Stimulated activated CD4-positive, alpha-beta T cell treated with anti-CD3 and anti-CD28 coated beads, Interleukin-12 subunit alpha, Interleukin-12 subunit beta, amount 100 ng/mL, for 48 hours (primary cell): Measurements from ENCODE around the gene PLAAT2.
"Not testable (repeated sequence)": the region's sequence is repeated elsewhere in the genome, so short reads cannot be mapped to it uniquely, and the experiment has no call there.

Source experiments
- DNase-seq, 3 donors: peaks; one replicate each; pipeline ENCODE4 v3.0.0-alpha.2; 2020; ENCODE audit warnings: low read depth in 2 of 3, low spot score in 1 of 3

The PLAAT2 gene

DNA sequence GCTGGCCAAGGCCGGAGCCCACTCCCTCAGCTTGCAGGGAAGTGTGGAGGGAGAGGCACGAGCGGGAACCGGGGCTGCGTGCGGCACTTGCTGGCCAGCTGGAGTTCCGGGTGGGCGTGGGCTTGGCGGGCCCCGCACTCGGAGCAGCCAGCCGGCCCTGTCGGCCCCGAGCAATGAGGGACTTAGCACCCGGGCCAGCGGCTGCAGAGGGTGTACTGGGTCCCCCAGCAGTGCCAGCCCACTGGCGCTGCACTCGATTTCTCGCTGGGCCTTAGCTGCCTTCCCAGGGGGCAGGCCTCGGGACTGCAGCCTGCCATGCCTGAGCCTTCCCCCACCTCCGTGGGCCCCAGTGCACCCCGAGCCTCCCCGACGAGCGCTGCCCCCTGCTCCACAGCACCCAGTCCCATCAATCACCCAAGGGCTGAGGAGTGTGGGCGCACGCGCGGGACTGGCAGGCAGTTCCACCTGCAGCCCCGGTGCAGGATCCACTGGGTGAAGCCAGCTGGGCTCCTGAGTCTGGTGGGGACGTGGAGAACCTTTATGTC, 13.0 kb downstream of the PLAAT2 start:
- not testable (repeated sequence) for DNase-seq

DNA sequence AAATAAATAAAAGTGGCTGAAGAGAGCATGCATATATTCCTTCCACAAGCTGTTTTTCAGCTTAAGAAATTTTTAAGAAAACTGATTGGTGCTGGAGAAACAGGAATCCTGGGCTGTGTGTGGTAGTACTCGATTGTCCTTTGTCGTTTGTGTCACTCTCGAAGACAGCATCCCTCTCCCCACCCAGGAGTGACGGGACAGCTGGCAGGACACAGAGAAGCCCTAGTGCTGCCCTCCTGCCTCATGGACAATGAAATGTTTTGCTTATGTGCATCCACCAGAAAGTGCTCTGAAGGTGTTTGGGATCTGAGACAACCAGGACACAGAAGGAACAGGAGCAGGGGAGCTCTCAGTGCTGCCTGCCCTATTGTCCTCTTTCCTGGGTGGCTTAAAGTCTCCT, 13.8 kb downstream of the PLAAT2 start:
- no peak for DNase-seq

GRCh38 chr11:63548178-63548577, 15.0 kb downstream of the PLAAT2 start:
- DNase-seq, result no peak

GRCh38 chr11:63547061-63547460, 16.1 kb downstream of the PLAAT2 start:
- DNase-seq, result no peak

DNA sequence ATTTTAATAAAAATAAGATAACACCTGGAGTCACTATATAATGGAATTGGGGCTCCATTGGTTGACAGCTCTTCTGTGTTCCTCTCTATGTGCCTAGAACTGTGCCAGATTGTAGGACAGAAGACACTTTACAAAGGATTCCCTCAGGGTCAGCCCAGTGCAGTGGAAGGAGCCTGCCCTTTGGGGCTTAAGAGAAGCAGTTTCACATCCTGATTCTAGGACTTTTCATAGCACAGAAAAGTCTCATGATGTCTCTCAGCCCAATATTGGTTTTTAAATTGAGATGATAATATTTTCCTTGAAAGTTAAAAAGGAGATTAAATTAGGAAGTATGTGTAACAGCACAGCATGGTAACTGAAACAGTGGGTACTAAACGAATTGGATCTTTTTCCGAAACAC, 19.5 kb downstream of the PLAAT2 start:
- DNase-seq, result no peak

- DNase-seq, result not testable (repeated sequence)
Observed at GRCh38 chr11:63542506-63542905, 20.7 kb downstream of the PLAAT2 start.

GRCh38 chr11:63537293-63538101, 25.7 kb downstream of the PLAAT2 start:
- DNase-seq, result no peak

GRCh38 chr11:63536669-63537292, 26.4 kb downstream of the PLAAT2 start, which contains the start of gene PLAAT4:
Gene PLAAT4, plus strand, starts transcription at chr11:63536808. Its CDS starts 61 bp downstream, at chr11:63536869.
- no peak for DNase-seq

DNA sequence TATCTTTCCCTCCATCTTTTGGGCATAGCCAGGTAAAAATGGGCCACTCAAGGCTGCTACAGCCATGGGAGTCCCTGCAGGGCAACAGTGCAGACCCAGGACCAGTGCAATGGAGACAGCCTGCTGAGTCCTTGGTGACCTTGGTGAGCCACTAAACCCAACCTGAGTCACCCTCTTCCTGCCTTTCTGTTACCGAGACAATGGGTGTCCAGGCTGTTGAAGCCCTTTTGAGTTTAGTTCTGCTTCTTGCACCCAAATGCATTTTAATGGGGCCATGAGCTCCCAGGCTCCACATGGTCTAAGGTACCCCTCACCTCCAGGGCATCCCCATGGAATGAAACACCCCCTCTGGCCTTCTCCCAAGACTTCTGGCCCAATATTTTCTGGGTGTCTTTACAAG, 27.4 kb downstream of the PLAAT2 start:
- DNase-seq, result no peak

DNA sequence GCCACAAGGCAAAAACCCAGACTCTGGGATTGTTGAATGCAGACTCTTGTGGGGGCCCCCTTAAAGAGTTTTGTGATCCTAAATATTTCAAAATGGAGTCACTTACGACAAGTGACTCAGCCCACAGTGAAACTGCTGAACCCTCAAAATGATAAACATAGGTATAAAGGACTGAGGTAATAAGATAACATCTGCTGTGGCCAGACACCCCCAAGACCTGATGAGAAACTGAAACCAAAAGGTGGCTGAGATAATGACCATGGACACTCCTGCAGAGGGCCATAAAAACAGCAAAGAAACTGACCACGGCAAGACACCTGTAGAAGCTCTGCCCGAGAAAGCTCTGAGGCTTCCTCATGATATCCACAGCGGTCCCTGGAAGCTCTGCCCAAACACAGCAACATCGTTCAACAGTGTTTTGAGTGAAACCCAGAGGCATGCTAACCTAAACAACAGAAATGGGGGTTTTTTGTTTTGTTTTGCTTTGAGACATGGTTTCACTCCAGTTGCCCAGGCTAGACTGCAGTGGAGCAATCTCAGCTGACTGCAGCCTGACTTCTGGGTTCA, 28.2 kb downstream of the PLAAT2 start:
- no peak for DNase-seq

DNA sequence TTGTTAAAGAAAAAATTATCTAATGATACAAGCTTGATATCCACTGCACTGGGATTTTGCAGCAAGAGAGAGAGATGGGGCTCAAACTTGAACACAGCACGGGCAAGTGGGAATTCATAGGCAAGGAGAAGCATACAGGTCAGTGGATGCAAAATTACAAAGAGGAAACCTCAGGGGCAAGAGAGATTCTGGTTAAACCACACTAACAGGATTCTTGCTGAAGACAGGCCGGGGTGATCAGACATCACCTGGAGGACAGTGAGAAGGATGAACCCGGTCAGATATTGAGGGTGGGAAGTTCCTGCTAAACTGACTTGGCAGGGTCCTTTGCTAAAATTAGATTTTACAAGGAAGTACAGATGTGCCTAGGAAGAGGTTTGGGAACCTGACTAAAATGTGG, 29.1 kb downstream of the PLAAT2 start:
- no peak for DNase-seq

GRCh38 chr11:63532799-63533475, 30.2 kb downstream of the PLAAT2 start:
- no peak for DNase-seq

GRCh38 chr11:63532117-63532516, 31.1 kb downstream of the PLAAT2 start:
- DNase-seq, result no peak

DNA sequence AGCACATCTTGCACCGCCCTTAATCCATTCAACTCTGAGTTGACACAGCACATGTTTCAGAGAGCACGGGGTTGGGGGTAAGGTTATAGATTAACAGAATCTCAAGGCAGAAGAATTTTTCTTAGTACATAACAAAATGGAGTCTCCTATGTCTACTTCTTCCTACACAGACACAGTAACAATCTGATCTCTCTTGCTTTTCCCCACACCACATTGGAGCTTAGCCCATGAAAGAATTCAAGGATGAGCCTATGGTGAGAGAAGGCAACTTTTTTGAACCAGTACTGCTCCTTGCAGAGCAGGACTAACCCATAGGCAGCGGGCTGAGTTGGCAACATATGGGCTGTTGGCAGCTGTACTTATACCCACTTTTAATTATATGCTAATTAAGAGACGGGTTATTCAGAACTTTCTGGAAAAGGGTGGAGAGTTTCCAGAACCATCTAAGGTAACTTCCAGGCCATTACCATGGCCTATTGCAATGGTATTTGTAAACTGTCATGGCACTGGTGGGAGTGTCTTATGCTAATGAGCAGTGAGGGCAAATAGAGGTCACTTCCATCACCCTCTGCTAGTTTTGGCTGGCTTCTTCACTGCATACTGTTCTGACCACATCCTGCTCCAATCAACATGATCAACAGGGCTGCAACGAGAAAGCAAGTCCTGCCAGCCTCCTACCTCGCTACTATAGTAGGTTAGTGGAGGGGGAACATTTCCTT, 31.9 kb downstream of the PLAAT2 start:
- DNase-seq, result peak in 1 of 3 donors; percentile 47

- no peak for DNase-seq
Observed at GRCh38 chr11:63530021-63530420, 33.2 kb downstream of the PLAAT2 start.

- DNase-seq, result not testable (repeated sequence)
Observed at GRCh38 chr11:63529373-63529772, 33.8 kb downstream of the PLAAT2 start.

- DNase-seq, result not testable (repeated sequence)
Observed at GRCh38 chr11:63528729-63529278, 34.4 kb downstream of the PLAAT2 start.

DNA sequence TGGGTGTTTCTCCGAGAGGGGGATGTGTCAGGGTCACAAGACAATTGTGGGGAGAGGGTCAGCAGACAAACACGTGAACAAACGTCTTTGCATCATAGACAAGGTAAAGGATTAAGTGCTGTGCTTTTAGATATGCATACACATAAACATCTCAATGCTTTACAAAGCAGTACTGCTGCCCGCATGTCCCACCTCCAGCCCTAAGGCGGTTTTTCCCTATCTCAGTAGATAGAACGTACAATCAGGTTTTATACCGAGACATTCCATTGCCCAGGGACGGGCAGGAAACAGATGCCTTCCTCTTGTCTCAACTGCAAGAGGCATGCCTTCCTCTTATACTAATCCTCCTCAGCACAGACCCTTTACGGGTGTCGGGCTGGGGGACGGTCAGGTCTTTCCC, 35.0 kb downstream of the PLAAT2 start:
- not testable (repeated sequence) for DNase-seq

DNA sequence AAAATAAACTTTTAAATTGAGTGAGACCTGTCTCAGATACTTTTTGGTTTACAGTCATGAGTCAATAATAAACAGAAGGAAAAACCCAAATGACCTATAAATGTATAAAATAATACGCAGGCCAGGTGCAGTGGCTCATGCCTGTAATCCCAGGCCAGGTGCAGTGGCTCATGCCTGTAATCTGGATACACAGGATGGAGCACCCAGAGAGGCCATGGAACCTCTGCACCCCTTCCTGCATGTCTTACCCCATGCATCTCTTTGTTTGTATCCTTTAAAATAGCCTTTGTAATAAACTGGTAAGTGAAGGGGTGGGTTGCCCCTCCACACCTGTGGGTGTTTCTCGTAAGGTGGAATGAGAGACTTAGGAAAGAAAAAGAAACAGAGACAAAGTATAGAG, 35.5 kb downstream of the PLAAT2 start:
- no peak for DNase-seq

- no peak for DNase-seq
Observed at GRCh38 chr11:63523151-63523550, 40.0 kb downstream of the PLAAT2 start.
